KOPT-K1 (cell line): ENCODE data around the gene HMGCS2.

ENCODE experiments used
- H3K27ac ChIP-seq: fragments of 200-600 bp; sonication (generic); 2 replicates; pipeline ENCODE4 v1.5.1; 2016; ENCODE audit warnings: antibody characterized with exemption, mild to moderate bottlenecking, low read depth, low read length; ENCODE audit not compliant: poor library complexity, severe bottlenecking
- H3K36me3 ChIP-seq: fragments of 200-600 bp; sonication (generic); 2 replicates; pipeline ENCODE4 v1.5.1; 2017; ENCODE audit warnings: antibody characterized with exemption, mild to moderate bottlenecking, low read length, moderate library complexity; ENCODE audit not compliant: insufficient read depth
- H3K9me3 ChIP-seq: fragments of 200-600 bp; sonication (generic); 2 replicates; pipeline ENCODE4 v1.5.1; 2017; ENCODE audit warnings: antibody characterized with exemption, low read length, mild to moderate bottlenecking; ENCODE audit not compliant: insufficient read depth, poor library complexity, severe bottlenecking

Gene HMGCS2

DNA sequence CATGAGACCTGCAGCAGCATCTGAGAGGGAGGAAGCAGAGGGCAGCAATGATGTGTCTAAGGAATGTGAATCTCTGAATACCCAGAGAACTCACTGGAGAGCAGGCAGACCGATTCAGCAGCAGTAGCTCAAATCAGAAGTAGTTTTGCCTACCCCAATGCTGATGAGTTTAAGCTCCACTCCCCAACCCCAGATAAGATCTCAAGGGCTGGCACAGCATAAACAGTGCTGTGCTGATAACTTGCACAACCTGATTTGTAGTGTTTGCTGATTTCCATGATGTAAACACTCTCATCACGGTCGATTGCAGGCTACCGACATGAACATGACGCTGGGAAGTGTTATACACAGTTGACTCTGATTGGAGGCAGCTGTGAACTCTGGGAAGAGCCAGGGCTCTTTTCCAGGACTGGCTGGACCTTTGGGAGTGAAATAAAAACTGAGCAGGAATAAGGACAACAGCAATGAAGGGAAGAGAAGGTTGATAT, 11.2 kb upstream of the HMGCS2 start:
- no peaks in the 10 kb centered on the region for H3K36me3 ChIP-seq
- no peak overlapping the region for H3K27ac ChIP-seq
- no peaks in the 10 kb centered on the region for H3K9me3 ChIP-seq

DNA sequence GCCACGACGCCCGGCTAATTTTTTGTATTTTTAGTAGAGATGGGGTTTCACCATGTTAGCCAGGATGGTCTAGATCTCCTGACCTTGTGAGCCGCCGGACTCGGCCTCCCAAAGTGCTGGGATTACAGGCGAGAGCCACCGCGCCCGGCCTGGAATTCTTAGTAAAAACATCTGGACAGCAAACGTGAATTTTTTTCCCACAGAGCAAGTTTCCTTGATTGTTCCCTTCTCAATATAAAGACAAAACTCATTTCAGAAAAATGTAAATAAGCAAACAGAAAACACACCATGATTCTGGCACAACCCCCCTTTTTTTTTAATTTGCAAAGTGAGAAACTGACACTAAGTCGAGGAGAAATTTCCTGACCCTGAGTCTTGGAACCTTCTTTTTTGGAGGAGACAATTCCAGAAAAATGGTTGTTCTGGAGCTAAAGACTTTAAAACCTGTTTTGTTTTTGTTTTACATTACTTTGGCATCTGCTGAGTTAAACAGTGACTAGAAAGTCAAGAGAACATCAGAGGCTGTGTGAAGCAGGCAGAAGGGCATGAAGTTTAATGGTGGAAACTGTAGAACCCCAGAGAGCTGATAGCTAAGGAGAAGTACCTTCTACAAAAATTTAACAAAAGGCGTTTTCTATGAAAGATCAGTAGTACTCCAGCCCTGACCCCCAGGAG, 10.3 kb upstream of the HMGCS2 start:
- no peak overlapping the region for H3K27ac ChIP-seq
- H3K36me3 ChIP-seq = no peaks in the 10 kb centered on the region
- no peaks in the 10 kb centered on the region for H3K9me3 ChIP-seq

DNA sequence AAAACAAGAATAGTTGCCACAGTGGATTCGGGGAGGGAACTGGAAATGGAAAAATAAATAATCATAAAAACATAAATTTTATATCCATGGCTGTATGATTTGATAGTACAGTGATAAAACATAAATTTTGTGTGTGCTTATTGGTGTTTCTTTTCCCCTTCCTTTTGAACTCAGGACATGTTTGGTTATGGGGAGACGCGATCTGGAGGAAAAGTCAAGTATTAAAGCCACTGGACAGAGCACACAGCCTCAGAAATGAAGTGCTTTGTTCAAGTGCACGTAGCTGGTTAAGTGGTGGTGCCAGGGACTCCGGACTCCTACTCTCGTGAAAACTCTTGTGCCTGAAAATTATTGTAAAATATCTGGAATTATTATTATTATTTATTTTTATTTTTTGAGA, 9.7 kb upstream of the HMGCS2 start:
- no peaks in the 10 kb centered on the region for H3K36me3 ChIP-seq
- H3K9me3 ChIP-seq = no peaks in the 10 kb centered on the region
- no peak overlapping the region for H3K27ac ChIP-seq

DNA sequence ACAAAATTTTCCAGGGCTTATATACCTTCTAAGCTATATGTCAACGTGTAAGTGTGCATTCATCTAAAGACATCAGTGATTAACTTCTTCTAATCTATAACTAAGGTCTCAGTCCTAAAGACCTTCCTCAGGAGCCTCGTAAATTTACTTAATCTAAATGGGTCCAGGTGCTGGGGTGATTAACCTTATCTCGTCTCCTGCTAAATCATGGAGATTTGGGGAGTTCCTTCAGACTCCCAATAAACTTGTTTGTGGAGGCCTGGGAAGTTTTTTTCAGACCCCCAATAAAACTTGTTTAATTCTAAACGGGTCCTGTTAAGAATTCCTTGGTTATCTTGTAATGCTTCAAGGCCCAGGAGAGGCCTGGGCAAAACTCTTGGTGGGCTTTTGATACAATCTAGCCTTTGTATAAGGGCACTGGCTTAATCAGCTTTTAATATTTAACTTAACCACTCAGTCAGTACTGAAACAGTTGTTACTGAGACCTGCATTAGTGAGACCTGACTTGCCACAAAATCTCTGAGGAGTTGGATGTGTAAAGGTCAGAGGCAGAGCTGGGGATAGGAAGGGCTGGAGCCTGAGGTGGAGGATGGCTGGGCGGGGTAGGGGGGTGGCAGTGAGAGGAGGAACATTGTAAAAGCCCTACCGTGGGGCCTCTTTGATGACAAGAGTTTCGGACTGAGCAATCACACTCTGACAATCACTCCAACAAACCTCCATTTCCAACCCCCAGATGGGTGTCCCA, 6.2 kb upstream of the HMGCS2 start:
- H3K9me3 ChIP-seq = no peaks in the 10 kb centered on the region
- H3K36me3 ChIP-seq = no peaks in the 10 kb centered on the region
- H3K27ac ChIP-seq = no peak overlapping the region

DNA sequence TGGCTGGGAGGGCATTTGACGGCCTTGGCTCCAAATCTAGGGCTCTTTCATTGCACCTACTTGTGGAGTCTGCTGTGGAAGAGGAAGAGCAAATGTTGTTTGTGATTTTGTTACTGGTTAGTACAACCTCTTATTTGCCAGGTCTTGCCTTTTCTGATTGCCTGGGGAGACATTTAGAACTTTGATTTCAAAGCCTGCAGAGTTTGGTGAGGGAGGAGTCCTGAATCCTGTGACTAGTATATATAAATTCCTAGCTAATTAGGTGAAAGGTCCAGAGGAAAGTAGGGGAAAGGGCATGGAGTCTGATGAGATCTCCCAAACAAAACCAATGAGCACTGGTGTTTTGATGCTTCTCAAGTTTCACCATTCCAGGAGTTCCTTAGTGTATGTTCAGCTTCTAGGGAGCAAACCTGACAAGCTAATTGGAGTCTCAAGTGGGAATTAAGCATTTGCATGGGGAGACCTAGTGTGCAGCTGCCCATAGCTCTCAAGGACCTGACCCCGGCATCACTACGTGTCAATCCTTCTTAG, 5.1 kb upstream of the HMGCS2 start:
- H3K36me3 ChIP-seq = no peaks in the 10 kb centered on the region
- no peak overlapping the region for H3K27ac ChIP-seq
- no peaks in the 10 kb centered on the region for H3K9me3 ChIP-seq

DNA sequence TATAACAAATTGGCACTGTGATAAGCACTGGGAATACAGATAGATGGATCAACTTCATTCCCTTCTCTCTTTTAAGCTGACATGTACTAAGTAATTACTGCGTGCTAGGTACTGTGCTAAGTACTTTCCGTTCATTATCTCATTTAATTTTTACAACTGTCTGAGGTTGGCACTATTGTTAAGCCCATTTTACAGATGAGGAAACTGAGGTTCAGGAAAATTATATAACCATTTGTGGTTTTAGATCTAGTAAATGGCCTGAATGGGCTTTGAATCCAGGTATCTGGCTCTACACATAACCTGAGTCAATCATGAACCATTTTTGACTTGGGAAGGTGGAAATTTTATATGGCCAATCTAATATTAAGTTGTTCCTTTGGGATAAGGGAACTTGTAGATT, 3.6 kb upstream of the HMGCS2 start:
- Histone ChIP-seq H3K9me3 (no peaks in the 10 kb centered on the region), H3K27ac (no peak overlapping the region), H3K36me3 (no peaks in the 10 kb centered on the region)

DNA sequence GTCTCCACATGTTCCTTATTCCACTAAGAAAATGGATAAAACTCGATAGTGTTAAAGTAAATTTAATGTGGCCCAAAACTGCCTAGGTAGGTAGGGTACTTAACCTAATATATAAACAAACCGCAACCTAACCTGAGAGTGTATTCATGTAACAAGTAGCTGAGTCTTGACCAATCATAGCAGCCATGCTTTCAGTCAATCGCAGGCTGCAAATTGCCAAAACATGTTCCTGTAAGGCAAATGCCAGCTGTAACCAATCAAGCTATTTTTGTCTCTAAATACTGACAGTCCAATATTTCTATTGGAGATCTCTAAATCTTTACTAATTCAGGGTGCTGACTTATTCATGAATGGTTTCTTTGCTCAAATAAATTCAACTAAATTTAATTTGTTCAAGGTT, 3.1 kb upstream of the HMGCS2 start:
- no peaks in the 10 kb centered on the region for H3K9me3 ChIP-seq
- no peak overlapping the region for H3K27ac ChIP-seq
- no peaks in the 10 kb centered on the region for H3K36me3 ChIP-seq

DNA sequence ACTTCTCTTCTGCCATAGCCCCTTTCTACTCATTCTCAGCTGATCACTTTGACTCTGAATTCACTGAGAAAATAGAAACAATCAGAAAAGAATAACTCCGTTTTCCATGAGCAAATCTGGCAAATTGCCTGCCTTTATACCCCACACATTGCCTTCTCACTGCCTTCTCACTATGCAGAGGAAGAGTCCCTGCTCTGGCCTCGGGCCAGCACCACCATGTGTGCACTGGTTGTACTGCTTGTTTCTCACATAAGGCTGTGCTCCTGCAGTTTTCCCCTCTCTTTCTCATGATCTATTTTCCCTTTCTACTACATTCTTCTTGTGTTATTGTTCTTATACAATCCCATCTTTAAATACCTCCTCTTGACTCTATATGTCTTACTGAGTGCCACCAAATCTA, 2.3 kb upstream of the HMGCS2 start:
- H3K9me3 ChIP-seq = no peaks in the 10 kb centered on the region
- no peaks in the 10 kb centered on the region for H3K36me3 ChIP-seq
- no peak overlapping the region for H3K27ac ChIP-seq

DNA sequence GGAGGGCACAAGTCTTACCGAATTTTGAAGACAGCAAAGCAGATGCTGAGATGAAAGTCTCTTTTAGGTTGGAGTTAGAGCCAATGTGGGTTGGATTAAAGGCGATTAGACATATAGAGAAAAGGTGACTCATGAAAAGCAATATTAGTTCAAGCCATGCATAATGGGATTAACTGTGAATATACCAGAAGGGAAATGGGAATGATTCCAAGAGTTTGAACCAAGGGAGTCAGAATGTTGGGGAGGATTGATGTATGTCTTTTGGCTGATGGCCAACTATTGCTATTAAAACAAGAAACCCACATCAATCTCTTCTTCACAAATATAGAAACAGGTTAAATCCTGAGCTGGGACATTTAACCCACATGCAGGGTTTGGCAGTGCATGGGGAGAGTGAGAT, 1.2 kb downstream of the HMGCS2 start:
- Histone ChIP-seq H3K36me3 (no peaks in the 10 kb centered on the region), H3K27ac (no peak overlapping the region), H3K9me3 (no peaks in the 10 kb centered on the region)

DNA sequence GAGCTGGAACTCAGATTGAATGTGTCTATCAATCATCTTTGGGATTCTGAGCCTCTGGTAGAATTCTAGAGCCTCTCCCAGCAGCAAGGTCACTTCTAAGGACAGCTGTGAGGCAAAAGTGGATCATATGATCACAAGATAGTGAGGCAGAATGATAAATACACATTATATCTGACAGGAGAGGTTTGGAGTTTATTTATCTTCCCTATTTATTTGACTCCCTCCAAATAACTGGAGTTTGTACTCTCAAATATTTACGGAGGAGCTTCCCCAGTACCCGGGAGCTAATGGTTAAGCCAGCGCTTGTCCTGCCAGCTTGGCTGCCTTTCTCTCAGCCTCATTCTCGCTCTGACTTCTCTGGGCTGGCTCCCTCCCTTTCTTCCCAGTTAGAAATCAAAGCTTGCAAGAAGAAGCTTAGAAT, 2.3 kb downstream of the HMGCS2 start:
- Histone ChIP-seq H3K9me3 (no peaks in the 10 kb centered on the region), H3K36me3 (no peaks in the 10 kb centered on the region), H3K27ac (no peak overlapping the region)

DNA sequence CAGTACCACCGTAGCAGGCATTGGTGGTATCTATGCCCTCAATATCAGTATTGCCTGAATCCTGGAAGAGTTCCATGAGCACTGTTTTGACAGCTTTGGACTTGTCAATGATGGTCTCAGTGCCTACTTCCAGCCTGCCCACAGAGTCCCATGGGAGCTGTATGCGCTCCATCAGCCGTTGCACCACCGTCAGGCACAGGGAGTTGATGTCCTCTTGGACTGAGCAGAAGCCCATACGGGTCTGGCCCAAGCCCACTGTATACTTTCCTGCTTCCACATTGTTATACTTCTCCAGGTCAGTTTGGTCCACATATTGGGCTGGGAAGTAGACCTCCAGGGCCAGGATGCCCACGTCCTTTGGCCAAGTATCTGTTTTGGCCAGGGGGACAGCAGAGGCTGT, 4.5 kb downstream of the HMGCS2 start:
- H3K9me3 ChIP-seq = no peaks in the 10 kb centered on the region
- no peak overlapping the region for H3K27ac ChIP-seq
- H3K36me3 ChIP-seq = no peaks in the 10 kb centered on the region

DNA sequence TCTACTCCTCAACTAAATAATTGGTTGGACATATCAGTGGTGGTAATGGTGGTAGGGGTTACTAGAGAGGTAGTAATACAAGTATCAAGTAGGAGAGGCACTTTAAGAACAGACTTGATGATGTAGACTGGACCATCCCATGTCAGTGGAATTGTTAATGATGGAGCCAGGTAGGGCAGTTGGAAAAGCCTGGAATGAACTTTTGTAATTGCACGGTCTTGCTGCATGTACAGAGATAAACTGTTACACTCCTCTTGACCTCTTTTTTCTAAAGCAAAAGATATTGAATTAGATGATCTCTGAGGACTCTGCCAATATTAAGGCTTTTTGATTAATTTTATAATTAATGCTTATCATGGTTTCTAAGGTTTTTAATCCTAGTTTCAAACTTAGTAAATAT, 5.8 kb downstream of the HMGCS2 start:
- Histone ChIP-seq H3K27ac (no peak overlapping the region), H3K9me3 (no peaks in the 10 kb centered on the region), H3K36me3 (no peaks in the 10 kb centered on the region)

DNA sequence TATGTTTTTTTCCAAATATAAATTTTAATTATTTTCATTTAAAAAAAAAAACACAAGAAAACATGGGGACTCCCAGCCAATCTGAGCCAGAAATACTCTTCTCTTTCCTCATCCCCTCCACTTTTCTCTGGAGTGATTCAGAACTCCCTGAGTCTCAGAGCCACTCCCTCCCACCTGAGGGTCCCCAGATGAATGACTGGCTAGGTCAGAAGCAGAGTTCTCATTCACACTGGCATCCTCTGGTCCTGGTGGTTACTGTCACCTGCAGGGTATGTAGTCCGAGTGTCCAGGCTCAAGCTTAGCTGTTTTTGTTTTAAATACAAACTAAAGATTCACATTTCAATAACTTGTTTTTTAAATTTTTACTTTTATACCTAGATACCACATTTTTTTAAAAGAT, 6.3 kb downstream of the HMGCS2 start:
- H3K36me3 ChIP-seq = no peaks in the 10 kb centered on the region
- no peaks in the 10 kb centered on the region for H3K9me3 ChIP-seq
- H3K27ac ChIP-seq = no peak overlapping the region

DNA sequence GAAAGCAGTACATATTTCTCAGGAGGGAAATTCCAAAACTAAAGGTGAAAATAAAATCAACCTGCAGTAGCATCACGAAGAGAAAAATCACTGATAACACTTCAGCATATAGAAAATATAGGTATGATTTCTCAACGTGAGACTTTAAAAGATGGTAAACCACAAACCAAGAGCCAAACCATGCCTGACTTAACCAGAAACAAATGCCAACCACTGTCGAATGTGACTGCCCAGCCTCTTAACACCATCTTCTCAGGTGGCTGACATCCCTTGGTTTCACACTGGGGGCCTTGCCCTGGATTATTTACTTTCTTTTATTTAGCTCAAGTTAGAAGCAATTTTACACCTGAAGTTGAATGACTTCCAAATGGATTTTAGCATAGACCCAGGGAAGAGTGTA, 10.1 kb downstream of the HMGCS2 start:
- Histone ChIP-seq H3K36me3 (no peaks in the 10 kb centered on the region), H3K27ac (no peak overlapping the region), H3K9me3 (no peaks in the 10 kb centered on the region)

DNA sequence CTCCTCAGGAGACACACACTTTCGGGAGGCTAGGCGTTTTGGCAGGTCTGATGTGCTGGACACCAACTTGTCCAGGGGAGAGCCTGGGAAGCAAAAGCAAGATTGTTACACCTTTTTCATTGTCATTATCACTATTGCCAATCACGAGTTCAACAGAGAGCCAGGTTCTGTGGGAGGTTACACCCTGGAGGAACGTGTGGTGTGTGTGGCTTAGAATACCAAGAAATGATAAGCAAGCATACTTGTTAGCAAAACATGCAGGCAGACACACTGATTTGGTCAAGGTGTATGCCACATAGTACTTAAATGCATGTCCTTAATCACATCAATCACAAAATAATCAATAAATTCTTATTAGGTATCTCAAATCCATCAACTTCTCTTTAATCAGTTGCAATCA, 16.1 kb downstream of the HMGCS2 start:
- no peaks in the 10 kb centered on the region for H3K9me3 ChIP-seq
- no peak overlapping the region for H3K27ac ChIP-seq
- no peaks in the 10 kb centered on the region for H3K36me3 ChIP-seq

DNA sequence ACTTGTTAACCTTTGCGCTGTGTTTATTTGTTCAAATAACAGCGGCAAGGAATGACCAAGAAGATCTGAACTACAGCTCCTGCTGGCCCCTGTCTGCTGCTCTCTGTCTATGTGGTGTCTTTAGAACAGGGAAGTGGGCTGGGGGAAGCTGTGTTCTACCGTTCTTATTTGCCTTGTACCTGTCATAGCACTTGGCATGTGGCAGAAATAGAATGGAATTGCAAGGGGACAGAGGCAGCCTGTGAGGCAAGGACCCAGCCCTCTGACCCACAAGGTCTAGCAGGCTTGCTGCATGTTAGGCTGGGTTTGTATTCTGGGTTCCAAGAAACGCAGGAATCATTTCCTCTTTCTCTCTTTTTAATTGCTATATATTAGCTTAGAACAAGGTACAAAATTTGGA, 20.7 kb downstream of the HMGCS2 start:
- H3K27ac ChIP-seq = no peak overlapping the region
- peaks cover 16% of the 10 kb centered on the region for H3K36me3 ChIP-seq
- no peaks in the 10 kb centered on the region for H3K9me3 ChIP-seq
